DOHH2 (cell line): ENCODE results near the gene DCTN5.

Experiments used
- H3F3A ChIP-seq: fragments of 200-600 bp; sonication (generic), shearing (Covaris generic); 2 replicates; pipeline ENCODE4 v1.6.0; 2016; ENCODE audit warnings: antibody characterized with exemption, mild to moderate bottlenecking; ENCODE audit not compliant: control insufficient read depth, insufficient read depth
- H3K27ac ChIP-seq: fragments of 200-600 bp; sonication (generic); 2 replicates; pipeline ENCODE4 v1.5.1; 2014; ENCODE audit warnings: low read depth, mild to moderate bottlenecking, low read length, moderate library complexity
- H3K27me3 ChIP-seq: fragments of 200-600 bp; sonication (generic); 2 replicates; pipeline ENCODE4 v1.6.1; 2014; ENCODE audit warnings: mild to moderate bottlenecking, low read length, mixed read lengths; ENCODE audit not compliant: control insufficient read depth
- H3K36me3 ChIP-seq: fragments of 200-600 bp; sonication (generic); 2 replicates; pipeline ENCODE4 v1.6.1; 2014; ENCODE audit warnings: mild to moderate bottlenecking, low read length, moderate library complexity, mixed read lengths; ENCODE audit not compliant: control insufficient read depth
- H3K4me1 ChIP-seq: fragments of 200-600 bp; sonication (generic); 2 replicates; pipeline ENCODE4 v1.6.1; 2014; ENCODE audit warnings: mild to moderate bottlenecking, low read length, mixed read lengths; ENCODE audit not compliant: control insufficient read depth
- H3K4me2 ChIP-seq: fragments of 200-600 bp; sonication (generic); 2 replicates; pipeline ENCODE4 v1.6.0; 2014; ENCODE audit warnings: mild to moderate bottlenecking, low read length, moderate library complexity
- H3K4me3 ChIP-seq: fragments of 200-600 bp; sonication (generic); 2 replicates; pipeline ENCODE4 v1.5.1; 2014; ENCODE audit warnings: mild to moderate bottlenecking, low read length, mixed read lengths
- H3K79me2 ChIP-seq: fragments of 200-600 bp; sonication (generic); 2 replicates; pipeline ENCODE4 v1.6.1; 2014; ENCODE audit warnings: mild to moderate bottlenecking, low read length, mixed read lengths; ENCODE audit not compliant: control insufficient read depth
- H3K9me2 ChIP-seq: fragments of 200-600 bp; sonication (generic); replicated peaks from 2 replicates; pipeline ENCODE4 v1.6.1; 2014; ENCODE audit warnings: mild to moderate bottlenecking, low read length, mixed read lengths; ENCODE audit not compliant: control insufficient read depth
- H3K9me3 ChIP-seq: fragments of 200-600 bp; sonication (generic); 2 replicates; pipeline ENCODE4 v1.6.1; 2014; ENCODE audit warnings: antibody characterized with exemption, low read length, mixed read lengths; ENCODE audit not compliant: control insufficient read depth, insufficient read depth
- H4K20me1 ChIP-seq: fragments of 200-600 bp; sonication (generic); 2 replicates; pipeline ENCODE4 v1.6.0; 2014; ENCODE audit warnings: low read depth, mild to moderate bottlenecking, antibody characterized with exemption, low read length, moderate library complexity; ENCODE audit not compliant: control insufficient read depth, insufficient read depth
- EZH2phosphoT487 ChIP-seq: fragments of 200-600 bp; sonication (generic); IDR thresholded peaks from 2 replicates; pipeline ENCODE4 v1.6.1; 2017; ENCODE audit warnings: borderline replicate concordance, mild to moderate bottlenecking, antibody characterized with exemption, low read length, moderate library complexity, mixed read lengths
- TF ChIP-seq, protein P1 (sequence below): fragments of 200-600 bp; sonication (generic); IDR thresholded peaks from one replicate; pipeline ENCODE4 v1.5.1; 2014; ENCODE audit warnings: antibody characterized with exemption, mild to moderate bottlenecking, low read depth, low read length; ENCODE audit not compliant: poor library complexity, severe bottlenecking

DCTN5 gene

DNA sequence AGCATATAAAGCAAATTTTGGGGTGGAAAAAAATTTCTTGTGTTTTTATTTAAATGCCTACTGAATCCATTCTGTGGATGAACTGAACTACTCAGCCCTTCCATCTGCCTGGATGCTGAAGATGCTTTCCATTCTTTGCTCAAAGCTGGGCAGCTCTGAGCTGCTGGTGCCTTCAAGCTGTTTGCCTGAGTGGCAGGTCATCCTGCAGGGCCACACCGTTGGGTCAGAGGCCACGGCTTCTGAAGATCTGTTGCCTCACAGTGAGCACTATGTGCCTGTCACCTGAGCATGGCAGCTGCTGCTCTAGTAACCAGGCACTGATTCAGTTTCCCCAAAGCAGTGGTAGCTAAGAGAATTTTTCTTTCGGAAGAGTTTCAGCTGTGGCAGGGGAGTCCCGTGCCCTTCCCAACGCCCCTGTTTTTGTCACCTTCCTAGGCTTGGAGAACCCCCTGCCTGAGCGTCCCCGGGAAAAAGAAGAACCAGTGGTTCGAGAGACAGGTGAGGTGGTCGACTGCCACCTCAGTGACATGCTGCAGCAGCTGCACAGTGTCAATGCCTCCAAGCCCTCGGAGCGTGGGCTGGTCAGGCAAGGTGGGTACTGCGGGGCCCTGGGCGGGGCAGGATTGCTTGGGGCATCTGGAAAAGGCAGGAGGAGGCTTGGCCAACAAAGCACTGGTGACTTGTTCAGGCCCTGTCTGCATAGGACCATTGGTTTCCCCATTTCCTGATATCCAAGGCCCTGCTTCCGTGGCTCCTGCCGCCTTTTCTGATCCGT, 46.0 kb downstream of the DCTN5 start:
- H3K9me3 ChIP-seq: no peaks in the 10 kb centered on the region

DNA sequence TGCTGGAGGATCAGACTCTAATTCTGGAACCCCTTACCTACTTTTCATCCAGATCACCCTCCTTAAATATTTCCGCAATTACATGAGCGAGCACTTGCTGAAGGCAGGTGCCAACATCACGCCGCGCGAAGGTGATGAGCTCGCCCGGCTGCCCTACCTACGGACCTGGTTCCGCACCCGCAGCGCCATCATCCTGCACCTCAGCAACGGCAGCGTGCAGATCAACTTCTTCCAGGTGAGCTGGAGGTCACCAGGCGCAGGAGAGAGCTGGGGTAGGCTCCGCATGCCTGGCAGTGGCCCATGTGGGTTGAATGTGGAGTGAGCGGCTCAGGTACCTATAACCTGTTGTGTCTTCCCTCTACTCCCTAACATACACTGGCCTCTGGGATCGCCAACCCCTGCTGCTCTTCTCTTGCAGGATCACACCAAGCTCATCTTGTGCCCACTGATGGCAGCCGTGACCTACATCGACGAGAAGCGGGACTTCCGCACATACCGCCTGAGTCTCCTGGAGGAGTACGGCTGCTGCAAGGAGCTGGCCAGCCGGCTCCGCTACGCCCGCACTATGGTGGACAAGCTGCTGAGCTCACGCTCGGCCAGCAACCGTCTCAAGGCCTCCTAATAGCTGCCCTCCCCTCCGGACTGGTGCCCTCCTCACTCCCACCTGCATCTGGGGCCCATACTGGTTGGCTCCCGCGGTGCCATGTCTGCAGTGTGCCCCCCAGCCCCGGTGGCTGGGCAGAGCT, 48.3 kb downstream of the DCTN5 start:
- H3K36me3 ChIP-seq: peaks cover 71% of the 10 kb centered on the region

More for the DNA sequence above, 46.0 kb downstream of the DCTN5 start:
- Histone ChIP-seq H3K4me2 (no peak overlapping the region), H3K4me3 (no peak overlapping the region), H3K4me1 (no peaks in the 10 kb centered on the region), H3K79me2 (peaks cover 21% of the 10 kb centered on the region), H3K36me3 (peaks cover 93% of the 10 kb centered on the region), H4K20me1 (peaks cover 2% of the 10 kb centered on the region; the same call in 1 of the 2 replicates), H3F3A (peaks cover 9% of the 10 kb centered on the region), H3K9me2 (no peaks in the 10 kb centered on the region), H3K27me3 (no peaks in the 10 kb centered on the region), H3K27ac (no peak overlapping the region)
- no peak for TF ChIP-seq EZH2phosphoT487
- TF ChIP-seq, protein P1, sequence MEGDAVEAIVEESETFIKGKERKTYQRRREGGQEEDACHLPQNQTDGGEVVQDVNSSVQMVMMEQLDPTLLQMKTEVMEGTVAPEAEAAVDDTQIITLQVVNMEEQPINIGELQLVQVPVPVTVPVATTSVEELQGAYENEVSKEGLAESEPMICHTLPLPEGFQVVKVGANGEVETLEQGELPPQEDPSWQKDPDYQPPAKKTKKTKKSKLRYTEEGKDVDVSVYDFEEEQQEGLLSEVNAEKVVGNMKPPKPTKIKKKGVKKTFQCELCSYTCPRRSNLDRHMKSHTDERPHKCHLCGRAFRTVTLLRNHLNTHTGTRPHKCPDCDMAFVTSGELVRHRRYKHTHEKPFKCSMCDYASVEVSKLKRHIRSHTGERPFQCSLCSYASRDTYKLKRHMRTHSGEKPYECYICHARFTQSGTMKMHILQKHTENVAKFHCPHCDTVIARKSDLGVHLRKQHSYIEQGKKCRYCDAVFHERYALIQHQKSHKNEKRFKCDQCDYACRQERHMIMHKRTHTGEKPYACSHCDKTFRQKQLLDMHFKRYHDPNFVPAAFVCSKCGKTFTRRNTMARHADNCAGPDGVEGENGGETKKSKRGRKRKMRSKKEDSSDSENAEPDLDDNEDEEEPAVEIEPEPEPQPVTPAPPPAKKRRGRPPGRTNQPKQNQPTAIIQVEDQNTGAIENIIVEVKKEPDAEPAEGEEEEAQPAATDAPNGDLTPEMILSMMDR: no peak

DNA sequence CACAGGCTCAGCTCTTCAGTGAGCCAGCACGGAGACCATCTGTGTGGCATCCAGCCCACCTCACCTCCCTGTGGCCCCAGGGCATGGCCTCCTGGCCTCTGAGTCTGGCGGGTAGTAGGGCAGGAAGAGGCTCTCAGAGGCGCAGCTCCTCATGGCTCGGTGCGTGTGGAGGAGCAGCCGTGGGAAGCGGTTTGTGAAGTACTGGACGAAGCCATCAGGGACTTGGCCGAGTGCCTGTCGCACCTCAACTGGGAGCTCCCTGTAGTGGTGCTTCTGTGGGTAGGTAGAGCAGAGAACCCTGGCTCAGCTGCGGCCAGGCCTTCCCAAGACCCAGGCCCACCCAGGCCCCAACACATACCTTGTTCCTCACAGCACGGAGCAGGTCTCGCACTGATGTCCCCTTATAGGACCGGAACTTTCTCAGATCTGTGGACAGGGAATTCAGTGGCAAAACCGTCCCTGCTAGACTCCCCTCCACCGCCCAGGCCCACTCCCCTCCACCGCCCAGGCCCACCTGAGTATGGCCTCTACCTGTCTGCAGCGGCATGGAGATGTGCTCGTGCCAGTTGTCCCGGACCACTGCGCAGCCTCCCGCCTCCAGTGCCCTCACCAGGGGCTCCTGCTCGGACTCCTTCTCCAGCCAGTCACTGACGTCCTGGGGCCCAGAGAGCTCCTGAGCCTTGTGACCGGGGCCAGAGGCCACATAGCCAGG, 49.7 kb downstream of the DCTN5 start:
- no peaks in the 10 kb centered on the region for H3K9me2 ChIP-seq
- no peak overlapping the region for H3K4me3 ChIP-seq
- no peak overlapping the region for H3K27ac ChIP-seq
- H3K79me2 ChIP-seq: no peaks in the 10 kb centered on the region
- H3K9me3 ChIP-seq: no peaks in the 10 kb centered on the region
- no peaks in the 10 kb centered on the region for H4K20me1 ChIP-seq
- H3K4me2 ChIP-seq: no peak overlapping the region
- peaks cover 3% of the 10 kb centered on the region; the same call in 1 of the 2 replicates for H3K4me1 ChIP-seq
- H3K27me3 ChIP-seq: no peaks in the 10 kb centered on the region
- H3F3A ChIP-seq: peaks cover 12% of the 10 kb centered on the region
- H3K36me3 ChIP-seq: peaks cover 60% of the 10 kb centered on the region
- TF ChIP-seq EZH2phosphoT487: no peak
- TF ChIP-seq, protein P1: no peak

More for the DNA sequence above, 48.3 kb downstream of the DCTN5 start:
- peaks cover 3% of the 10 kb centered on the region; the same call in 1 of the 2 replicates for H3K79me2 ChIP-seq
- no peaks in the 10 kb centered on the region for H3K4me1 ChIP-seq
- no peaks in the 10 kb centered on the region for H3K9me2 ChIP-seq
- no peaks in the 10 kb centered on the region for H4K20me1 ChIP-seq
- no peak for TF ChIP-seq EZH2phosphoT487
- TF ChIP-seq, protein P1: no peak
- no peak overlapping the region for H3K27ac ChIP-seq
- H3K4me2 ChIP-seq: no peak overlapping the region
- no peaks in the 10 kb centered on the region for H3K27me3 ChIP-seq
- no peaks in the 10 kb centered on the region for H3K9me3 ChIP-seq
- peaks cover 15% of the 10 kb centered on the region for H3F3A ChIP-seq
- H3K4me3 ChIP-seq: no peak overlapping the region
